Activated CD4-positive, alpha-beta T cell treated with anti-CD3 and anti-CD28 coated beads for 36 hours (primary cell): ENCODE results near the gene NWD2. TPM values are rescaled to one million over a fixed set of nuclear protein-coding genes. Genes with fewer than 3 reads are reported as not detected.

Experiments used
- ATAC-seq: fragments of 200-7000 bp; cut with Tn5 transposase; one replicate; pipeline ENCODE4 v1.10.0; 2021; ENCODE audit warnings: mild to moderate bottlenecking, moderate library complexity
- CTCF ChIA-PET: fragments of 350-600 bp; sonication (Branson Sonifier 250); formaldehyde crosslinking; loops from one replicate; lab custom pipeline; 2021; ENCODE audit warnings: antibody characterized with exemption; lab: Charles Lee
- POLR2A ChIA-PET: fragments of 350-600 bp; sonication (Branson Sonifier 250); formaldehyde crosslinking; loops from one replicate; lab custom pipeline; 2021; ENCODE audit warnings: antibody characterized with exemption, inconsistent platforms; lab: Charles Lee
- DNase-seq: peaks from one replicate; pipeline ENCODE4 v3.0.0-alpha.2; 2020
- H3K27ac Mint-ChIP-seq: one replicate; pipeline ENCODE4 v1.8.0; 2021; ENCODE audit warnings: mixed read lengths
- H3K27me3 Mint-ChIP-seq: one replicate; pipeline ENCODE4 v1.8.0; 2021; ENCODE audit warnings: mixed read lengths
- H3K36me3 Mint-ChIP-seq: one replicate; pipeline ENCODE4 v1.8.0; 2021; ENCODE audit warnings: low read depth, mixed read lengths
- H3K4me1 Mint-ChIP-seq: one replicate; pipeline ENCODE4 v1.8.0; 2021; ENCODE audit warnings: mixed read lengths
- H3K4me3 Mint-ChIP-seq: one replicate; pipeline ENCODE4 v1.8.0; 2021; ENCODE audit warnings: mild to moderate bottlenecking, moderate library complexity, mixed read lengths
- H3K9me3 Mint-ChIP-seq: one replicate; pipeline ENCODE4 v1.8.0; 2021; ENCODE audit warnings: low read depth, mixed read lengths
- intact Hi-C, 2 experiments: fragments of 100-400 bp; cut with DNase I in 1 of 2; cut with micrococcal nuclease in 1 of 2; formaldehyde crosslinking; loops; one replicate each; pipeline versions ENCODE4 v1.14.2 to v1.15.1; 2022 to 2024; cut with DNase I, micrococcal nuclease
- total RNA-seq, 2 experiments: library from RNA; stranded (reverse); gene quantifications; one replicate each; pipeline ENCODE4 v1.2.3, GENCODE V29; 2021

Gene NWD2
- total RNA-seq, 2 experiments from 2014 or later: not detected

GRCh38 chr4:37305984-37306383 lies 61.4 kb downstream of the NWD2 start:
- H3K36me3 Mint-ChIP-seq: no peaks in the 10 kb centered on the region
- no peak overlapping the region for H3K27ac Mint-ChIP-seq
- no peak overlapping the region for H3K4me3 Mint-ChIP-seq

GRCh38 chr4:37317104-37317643 lies 72.6 kb downstream of the NWD2 start:
- no peak for ATAC-seq
- intact Hi-C loops: no loop called here
- Mint-ChIP-seq H3K4me3 (no peak overlapping the region), H3K9me3 (peaks cover 7% of the 10 kb centered on the region), H3K4me1 (no peaks in the 10 kb centered on the region), H3K27me3 (peaks cover 13% of the 10 kb centered on the region), H3K27ac (no peak overlapping the region), H3K36me3 (no peaks in the 10 kb centered on the region)
- CTCF ChIA-PET: no interaction called here
- DNase-seq: no peak
- POLR2A ChIA-PET: no interaction called here

More at GRCh38 chr4:37305984-37306383, 61.4 kb downstream of the NWD2 start:
- ATAC-seq: no peak
- POLR2A ChIA-PET: no interaction called here
- CTCF ChIA-PET: interaction anchor here (0.5 kb wide), 1 partner anchor 58 kb away, joined by 3 read pairs; no protein-coding TSS in a partner anchor
- H3K4me1 Mint-ChIP-seq: no peaks in the 10 kb centered on the region
- H3K9me3 Mint-ChIP-seq: peaks cover 10% of the 10 kb centered on the region
- intact Hi-C loops: no loop called here
- peaks cover 2% of the 10 kb centered on the region for H3K27me3 Mint-ChIP-seq
- DNase-seq: no peak

GRCh38 chr4:37320513-37321235 lies 76.1 kb downstream of the NWD2 start:
- no peak for ATAC-seq
- Mint-ChIP-seq H3K27ac (no peak overlapping the region), H3K9me3 (peaks cover 4% of the 10 kb centered on the region), H3K36me3 (no peaks in the 10 kb centered on the region), H3K4me1 (no peaks in the 10 kb centered on the region), H3K27me3 (peaks cover 18% of the 10 kb centered on the region), H3K4me3 (no peak overlapping the region)
- ChIA-PET CTCF (interaction anchor here (0.6 kb wide), 1 partner anchor 138 kb away, joined by 3 read pairs; no protein-coding TSS in a partner anchor), POLR2A (interaction anchor here (0.6 kb wide), 1 partner anchor 800 kb away, joined by 3 read pairs; no protein-coding TSS in a partner anchor)
- no peak for DNase-seq
- intact Hi-C loops: no loop called here

GRCh38 chr4:37322122-37322521 lies 77.6 kb downstream of the NWD2 start:
- intact Hi-C loops: no loop called here
- CTCF ChIA-PET: interaction anchor here (0.9 kb wide), 1 partner anchor 12 kb away, joined by 3 read pairs; no protein-coding TSS in a partner anchor

GRCh38 chr4:37324546-37324945 lies 80.0 kb downstream of the NWD2 start:
- intact Hi-C loops: no loop called here
- Mint-ChIP-seq H3K4me3 (no peak overlapping the region), H3K9me3 (peaks cover 4% of the 10 kb centered on the region), H3K4me1 (no peaks in the 10 kb centered on the region), H3K36me3 (no peaks in the 10 kb centered on the region), H3K27ac (no peak overlapping the region), H3K27me3 (peaks cover 12% of the 10 kb centered on the region)
- POLR2A ChIA-PET: no interaction called here
- DNase-seq (no peak), ATAC-seq (no peak)
- CTCF ChIA-PET: interaction anchor here (0.7 kb wide), 1 partner anchor 779 kb away, joined by 3 read pairs; no protein-coding TSS in a partner anchor

More at GRCh38 chr4:37322122-37322521, 77.6 kb downstream of the NWD2 start:
- H3K27me3 Mint-ChIP-seq: peaks cover 17% of the 10 kb centered on the region
- no peaks in the 10 kb centered on the region for H3K36me3 Mint-ChIP-seq
- no peak overlapping the region for H3K4me3 Mint-ChIP-seq
- no peak for DNase-seq
- H3K9me3 Mint-ChIP-seq: no peaks in the 10 kb centered on the region
- no peak overlapping the region for H3K27ac Mint-ChIP-seq
- H3K4me1 Mint-ChIP-seq: no peaks in the 10 kb centered on the region
- POLR2A ChIA-PET: no interaction called here
- no peak for ATAC-seq

- Mint-ChIP-seq H3K27me3 (peaks cover 9% of the 10 kb centered on the region), H3K4me3 (no peak overlapping the region), H3K36me3 (no peaks in the 10 kb centered on the region), H3K4me1 (no peaks in the 10 kb centered on the region), H3K27ac (no peak overlapping the region), H3K9me3 (peaks cover 4% of the 10 kb centered on the region)
- intact Hi-C loops: no loop called here
- no peak for DNase-seq
- ChIA-PET POLR2A (no interaction called here), CTCF (interaction anchor here (0.6 kb wide), 1 partner anchor 50 kb away, joined by 3 read pairs; no protein-coding TSS in a partner anchor)
- ATAC-seq: no peak
These were observed 82.3 kb downstream of the NWD2 start for GRCh38 chr4:37326852-37327251.

GRCh38 chr4:37338972-37339371 lies 94.4 kb downstream of the NWD2 start:
- intact Hi-C loops: no loop called here
- H3K4me1 Mint-ChIP-seq: no peaks in the 10 kb centered on the region
- no peak overlapping the region for H3K27ac Mint-ChIP-seq
- no peaks in the 10 kb centered on the region for H3K9me3 Mint-ChIP-seq
- H3K36me3 Mint-ChIP-seq: no peaks in the 10 kb centered on the region
- CTCF ChIA-PET: no interaction called here
- no peak overlapping the region for H3K4me3 Mint-ChIP-seq
- ATAC-seq (no peak), DNase-seq (no peak)
- H3K27me3 Mint-ChIP-seq: peaks cover 8% of the 10 kb centered on the region
- POLR2A ChIA-PET: no interaction called here

- POLR2A ChIA-PET: interaction anchor here (0.7 kb wide), 1 partner anchor 528 kb away, joined by 3 read pairs; no protein-coding TSS in a partner anchor
- DNase-seq: no peak
- CTCF ChIA-PET: interaction anchor here (0.7 to 1.2 kb wide), 2 partner anchors 22 to 23 kb away, joined by 3 read pairs; no protein-coding TSS in a partner anchor
- Mint-ChIP-seq H3K9me3 (no peaks in the 10 kb centered on the region), H3K4me1 (no peaks in the 10 kb centered on the region), H3K4me3 (no peak overlapping the region), H3K27me3 (peaks cover 19% of the 10 kb centered on the region), H3K27ac (no peak overlapping the region), H3K36me3 (no peaks in the 10 kb centered on the region)
- intact Hi-C loops: no loop called here
- ATAC-seq: no peak
These were observed 114.2 kb downstream of the NWD2 start for GRCh38 chr4:37358748-37359147.

- H3K27ac Mint-ChIP-seq: no peak overlapping the region
- ATAC-seq (no peak), DNase-seq (no peak)
- H3K9me3 Mint-ChIP-seq: no peaks in the 10 kb centered on the region
- ChIA-PET CTCF (interaction anchor here (0.6 to 1.2 kb wide), 3 partner anchors 22 to 28 kb away, joined by 3 read pairs; no protein-coding TSS in a partner anchor), POLR2A (interaction anchor here (0.7 kb wide), 1 partner anchor 528 kb away, joined by 3 read pairs; no protein-coding TSS in a partner anchor)
- H3K4me1 Mint-ChIP-seq: no peaks in the 10 kb centered on the region
- peaks cover 19% of the 10 kb centered on the region for H3K27me3 Mint-ChIP-seq
- H3K36me3 Mint-ChIP-seq: no peaks in the 10 kb centered on the region
- H3K4me3 Mint-ChIP-seq: no peak overlapping the region
- intact Hi-C loops: no loop called here
These were observed 114.7 kb downstream of the NWD2 start for GRCh38 chr4:37359261-37359660.

- ATAC-seq (no peak), DNase-seq (no peak)
- Mint-ChIP-seq H3K27me3 (peaks cover 19% of the 10 kb centered on the region), H3K27ac (no peak overlapping the region), H3K36me3 (no peaks in the 10 kb centered on the region), H3K9me3 (no peaks in the 10 kb centered on the region), H3K4me3 (no peak overlapping the region), H3K4me1 (no peaks in the 10 kb centered on the region)
- ChIA-PET CTCF (interaction anchor here (0.8 to 1.5 kb wide), 4 partner anchors 9 to 23 kb away, joined by 3 read pairs; no protein-coding TSS in a partner anchor), POLR2A (no interaction called here)
- intact Hi-C loops: no loop called here
These were observed 121.3 kb downstream of the NWD2 start for GRCh38 chr4:37365888-37366287.

GRCh38 chr4:37367901-37368300 lies 123.4 kb downstream of the NWD2 start:
- Mint-ChIP-seq H3K4me3 (no peak overlapping the region), H3K9me3 (no peaks in the 10 kb centered on the region), H3K27me3 (peaks cover 16% of the 10 kb centered on the region), H3K4me1 (no peaks in the 10 kb centered on the region), H3K36me3 (no peaks in the 10 kb centered on the region), H3K27ac (no peak overlapping the region)
- CTCF ChIA-PET: interaction anchor here (0.7 to 1.5 kb wide), 2 partner anchors 13 to 36 kb away, joined by 3 to 4 read pairs; no protein-coding TSS in a partner anchor
- no peak for DNase-seq
- intact Hi-C loops: no loop called here
- POLR2A ChIA-PET: no interaction called here
- ATAC-seq: no peak
